Omental fat pad (tissue), 4 donors: ENCODE measurements around the gene KIAA0930. TPM values are rescaled to one million over a fixed set of nuclear protein-coding genes. Genes with fewer than 3 reads are reported as not detected.

Source experiments
- ATAC-seq: fragments of 150-250 bp; one replicate; pipeline ENCODE4 v1.9.1; 2016; ENCODE audit warnings: mild to moderate bottlenecking, moderate library complexity; ENCODE audit not compliant: low FRiP score
- DNase-seq: peaks from one replicate; pipeline ENCODE4 v3.0.0-alpha.2; 2019; ENCODE audit warnings: low spot score
- total RNA-seq, 4 donors: library from RNA; depleted of rRNA; stranded (reverse); fragments of >200 nt; gene quantifications; one replicate each; pipeline ENCODE4 v1.1.0, GENCODE V29; 2016
- TF ChIP-seq, protein P1 (sequence below), 3 donors: fragments of 450-650 bp; IDR thresholded peaks; one replicate each; pipeline ENCODE4 v1.5.1; 2016 to 2017; ENCODE audit warnings: antibody characterized with exemption in 3 of 3, mild to moderate bottlenecking in 3 of 3, moderate library complexity in 2 of 3

Gene KIAA0930
- total RNA-seq, 4 donors from 2014 or later: 27.4 to 58.8 (median 50.2) TPM

GRCh38 chr22:45169591-45170466, 70.9 kb downstream of the KIAA0930 start:
- TF ChIP-seq, protein P1, sequence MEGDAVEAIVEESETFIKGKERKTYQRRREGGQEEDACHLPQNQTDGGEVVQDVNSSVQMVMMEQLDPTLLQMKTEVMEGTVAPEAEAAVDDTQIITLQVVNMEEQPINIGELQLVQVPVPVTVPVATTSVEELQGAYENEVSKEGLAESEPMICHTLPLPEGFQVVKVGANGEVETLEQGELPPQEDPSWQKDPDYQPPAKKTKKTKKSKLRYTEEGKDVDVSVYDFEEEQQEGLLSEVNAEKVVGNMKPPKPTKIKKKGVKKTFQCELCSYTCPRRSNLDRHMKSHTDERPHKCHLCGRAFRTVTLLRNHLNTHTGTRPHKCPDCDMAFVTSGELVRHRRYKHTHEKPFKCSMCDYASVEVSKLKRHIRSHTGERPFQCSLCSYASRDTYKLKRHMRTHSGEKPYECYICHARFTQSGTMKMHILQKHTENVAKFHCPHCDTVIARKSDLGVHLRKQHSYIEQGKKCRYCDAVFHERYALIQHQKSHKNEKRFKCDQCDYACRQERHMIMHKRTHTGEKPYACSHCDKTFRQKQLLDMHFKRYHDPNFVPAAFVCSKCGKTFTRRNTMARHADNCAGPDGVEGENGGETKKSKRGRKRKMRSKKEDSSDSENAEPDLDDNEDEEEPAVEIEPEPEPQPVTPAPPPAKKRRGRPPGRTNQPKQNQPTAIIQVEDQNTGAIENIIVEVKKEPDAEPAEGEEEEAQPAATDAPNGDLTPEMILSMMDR (IDR thresholded peaks at IDR 0.05): no peak
- ATAC-seq (no peak), DNase-seq (no peak)

DNA sequence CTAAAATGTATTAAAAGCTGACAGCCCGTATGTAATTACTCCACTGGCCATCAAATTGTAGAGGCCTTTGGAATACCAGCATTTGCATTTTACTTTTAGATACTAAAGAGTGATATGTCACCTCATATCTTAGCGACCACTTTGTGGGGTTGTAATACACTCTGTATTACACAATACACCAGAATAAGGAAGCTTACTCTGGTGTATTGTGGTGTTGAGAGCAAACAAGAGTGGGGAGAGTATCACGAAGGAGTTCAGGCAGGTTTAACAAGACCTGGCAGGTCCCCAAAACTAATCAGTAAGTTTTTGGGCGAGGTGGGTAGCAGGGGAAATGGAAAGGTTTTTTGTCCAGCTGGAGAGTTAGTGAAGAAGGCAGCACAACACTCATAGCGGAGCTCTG, 73.8 kb downstream of the KIAA0930 start:
- ATAC-seq (no peak), DNase-seq (no peak)
- TF ChIP-seq, protein P1 (IDR thresholded peaks at IDR 0.05): no peak

GRCh38 chr22:45164270-45165088, 76.2 kb downstream of the KIAA0930 start:
- no peak for DNase-seq
- TF ChIP-seq, protein P1 (IDR thresholded peaks at IDR 0.05): no peak
- peak; percentile 52 for ATAC-seq

DNA sequence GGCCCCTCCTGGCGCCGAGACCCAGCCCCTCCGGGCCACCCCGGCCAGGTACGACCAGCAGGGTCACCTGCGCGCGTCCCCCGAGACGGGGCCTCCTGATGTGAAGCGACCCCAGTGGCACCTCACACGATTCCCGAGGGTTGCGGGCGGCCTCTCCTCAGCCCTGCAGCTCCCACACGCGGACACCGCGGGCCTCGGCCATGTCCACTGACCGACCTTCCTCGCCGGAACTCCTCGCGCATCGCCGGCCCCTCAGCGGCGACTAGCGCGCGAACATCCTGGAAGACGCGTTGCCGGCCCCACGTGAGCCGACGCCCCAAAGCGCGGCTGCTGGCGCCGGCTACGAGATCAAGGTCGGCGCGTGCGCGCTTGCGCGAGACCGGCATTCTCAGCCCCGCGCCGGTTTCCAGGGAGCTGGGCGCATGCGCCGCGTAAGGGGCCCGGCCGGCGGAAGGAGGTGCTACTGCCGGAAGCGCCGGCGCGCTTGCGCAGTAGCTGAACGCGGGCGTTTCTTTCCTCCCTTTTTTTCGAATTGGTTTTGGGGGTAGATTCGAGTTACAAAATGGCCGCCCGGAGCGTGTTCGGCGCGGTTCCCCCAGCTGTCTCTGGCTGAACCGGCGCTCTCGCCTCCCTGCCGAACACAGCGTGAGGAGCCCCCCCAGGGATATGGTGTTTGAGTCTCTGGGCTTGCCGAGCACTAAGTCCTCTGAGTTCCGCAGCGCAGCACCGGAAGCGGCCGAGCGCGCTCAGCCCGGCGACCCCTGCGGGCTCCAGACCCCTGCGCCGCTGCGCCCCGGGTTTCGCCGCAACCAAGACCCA, 77.0 kb downstream of the KIAA0930 start, which contains the start of gene NUP50:
NUP50 (plus strand) TSS at position 475 of the 819 bp plus-strand sequence. CDS start 4,253 bp downstream, outside the sequence.
- DNase-seq (peak; percentile 79), ATAC-seq (peak; percentile 93)
- TF ChIP-seq, protein P1 (IDR thresholded peaks at IDR 0.05): no peak

DNA sequence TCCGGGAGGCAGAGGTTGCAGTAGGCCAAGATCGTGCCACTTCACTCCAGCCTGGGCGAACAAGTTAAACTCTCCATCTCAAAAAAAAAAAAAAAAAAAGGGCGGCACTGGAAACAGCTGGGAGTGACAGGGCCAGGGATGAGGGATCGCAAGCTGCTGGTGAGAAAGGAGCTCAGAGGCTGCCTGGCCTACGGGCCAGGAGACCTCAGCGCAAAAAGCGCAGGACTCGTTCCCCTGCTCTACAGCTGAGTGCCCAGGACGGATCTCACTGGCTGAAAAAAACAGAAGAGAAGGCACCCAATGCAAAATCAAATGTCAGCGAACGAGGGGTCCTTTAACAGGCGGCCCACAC, 77.6 kb downstream of the KIAA0930 start:
- DNase-seq (no peak), ATAC-seq (peak; percentile 17)
- TF ChIP-seq, protein P1 (IDR thresholded peaks at IDR 0.05): no peak

DNA sequence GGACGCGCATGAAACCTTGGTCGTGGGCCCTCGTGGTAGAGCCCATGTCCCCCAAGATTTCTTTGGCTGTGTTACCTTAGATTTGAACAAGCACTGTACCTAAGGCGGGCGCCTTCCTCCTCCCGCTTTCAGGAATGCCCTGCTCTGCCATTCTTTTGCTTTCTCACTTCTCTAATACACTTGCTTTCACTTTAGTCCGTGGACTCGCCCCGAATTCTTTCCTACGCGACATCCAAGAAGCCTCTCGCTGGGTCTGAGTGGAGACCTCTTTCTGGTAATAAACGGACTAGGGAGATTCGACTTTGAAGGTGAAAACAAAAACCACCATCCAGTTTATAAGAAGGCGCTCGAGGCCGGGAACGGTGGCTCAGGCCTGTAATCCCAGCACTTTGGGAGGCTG, 78.2 kb downstream of the KIAA0930 start:
- TF ChIP-seq, protein P1 (IDR thresholded peaks at IDR 0.05): no peak
- no peak for ATAC-seq
- DNase-seq: no peak
